Activated CD4-positive, alpha-beta T cell treated with anti-CD3 and anti-CD28 coated beads for 4 hours (primary cell): Measurements from ENCODE around the gene MSANTD4.
"Not testable (repeated sequence)": the region's sequence is repeated elsewhere in the genome, so short reads cannot be mapped to it uniquely, and the experiment has no call there.

Source experiments
- DNase-seq, 2 donors: peaks; one replicate each; pipeline ENCODE4 v3.0.0-alpha.2; 2020

Gene MSANTD4

DNA sequence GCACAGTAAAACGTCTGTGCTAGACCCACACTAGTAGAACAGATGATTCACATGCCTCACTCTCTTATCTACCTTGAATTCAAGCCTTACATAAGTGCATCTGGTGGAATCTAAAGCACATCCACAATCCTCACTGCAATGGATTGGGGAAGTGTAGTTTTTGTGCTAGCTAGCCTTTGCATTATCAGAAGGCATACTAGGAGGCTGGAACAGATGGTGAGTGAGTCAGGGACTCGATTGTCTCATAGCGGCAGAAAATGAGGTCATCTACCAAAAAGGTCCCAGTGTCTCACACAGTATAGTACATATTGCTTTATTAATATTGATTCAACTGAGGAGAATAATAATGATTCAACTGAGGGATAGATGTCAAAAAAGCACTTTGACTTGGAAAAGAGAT, 9.3 kb downstream of the MSANTD4 start:
- no peak for DNase-seq

DNA sequence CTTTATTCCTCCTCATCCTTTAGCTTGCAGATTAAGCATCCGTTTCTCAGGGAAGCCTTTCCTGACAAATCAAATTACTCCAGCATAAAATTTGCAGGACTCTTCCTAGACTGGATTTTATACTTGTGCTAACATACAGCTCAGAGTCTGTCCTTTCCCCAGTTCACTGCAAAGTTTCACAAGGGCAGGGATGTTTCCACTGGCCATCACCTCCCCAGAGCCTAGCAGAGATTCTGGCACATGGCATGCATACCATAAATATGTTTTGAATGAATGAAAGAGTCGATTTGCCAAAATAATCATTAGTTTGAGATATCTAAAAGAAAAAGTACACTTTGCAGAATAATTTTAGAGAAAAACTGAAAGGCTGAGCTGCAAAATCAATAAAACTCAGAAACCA, 10.6 kb downstream of the MSANTD4 start:
- no peak for DNase-seq

DNA sequence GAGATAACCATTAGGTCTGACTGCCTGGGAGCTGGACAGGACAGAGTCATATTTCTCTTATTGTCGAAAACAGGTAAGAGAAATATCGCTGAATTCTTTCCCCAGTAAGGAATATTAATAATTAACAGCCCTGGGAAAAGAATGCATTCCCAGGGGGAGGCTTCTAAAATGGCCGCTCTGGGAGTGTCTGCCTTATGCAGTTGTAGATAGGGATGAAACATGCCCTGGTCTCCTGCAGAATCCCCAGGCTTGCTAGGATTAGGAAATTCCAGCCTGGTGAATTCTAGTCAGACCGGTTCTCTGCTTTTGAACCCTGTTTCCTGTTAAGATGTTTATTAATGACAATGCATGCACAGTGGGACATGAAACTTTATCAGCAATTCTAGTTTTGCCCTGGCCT, 18.9 kb downstream of the MSANTD4 start:
- not testable (repeated sequence) for DNase-seq

GRCh38 chr11:106001304-106002012, 20.6 kb downstream of the MSANTD4 start:
- no peak for DNase-seq

- DNase-seq = no peak
Observed at GRCh38 chr11:105991888-105992287, 30.2 kb downstream of the MSANTD4 start.

DNA sequence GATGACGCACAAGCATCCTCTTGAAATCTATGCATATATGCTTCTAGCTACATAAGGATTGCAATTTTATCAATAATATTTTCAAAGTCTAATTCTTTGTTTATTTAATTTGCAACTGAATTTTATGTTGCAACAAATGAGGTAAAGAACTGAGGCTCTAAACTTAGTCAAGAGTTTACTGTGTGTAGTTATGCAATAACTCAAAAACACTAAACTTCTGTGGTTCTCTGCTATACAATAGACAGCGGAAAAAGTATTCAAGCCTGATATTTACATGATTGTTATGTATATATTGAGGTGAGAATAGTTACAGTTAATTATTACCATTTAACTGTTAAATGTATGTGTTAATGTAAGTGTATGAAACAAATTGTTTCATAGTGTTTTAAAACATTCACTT, 32.9 kb downstream of the MSANTD4 start:
- DNase-seq = no peak

DNA sequence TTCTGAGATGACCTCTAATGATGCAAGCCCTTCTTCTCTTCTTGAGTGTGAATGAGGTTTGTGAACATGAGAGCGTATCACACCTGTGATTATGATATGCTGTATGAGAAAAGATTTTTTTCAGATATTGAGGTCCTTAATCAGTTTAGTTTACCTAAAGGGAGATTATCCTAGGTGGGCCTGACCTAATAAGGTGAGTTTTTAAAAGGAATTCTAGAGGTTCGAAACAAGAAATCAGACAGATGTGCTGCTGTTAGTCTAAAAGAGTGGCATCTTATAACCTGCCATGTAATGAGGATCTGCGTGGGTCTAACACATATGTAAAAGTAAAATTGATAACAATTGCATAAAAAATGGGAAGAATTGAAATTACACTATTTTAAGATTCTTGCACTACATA, 33.8 kb downstream of the MSANTD4 start:
- no peak for DNase-seq

GRCh38 chr11:105986554-105986953, 35.5 kb downstream of the MSANTD4 start:
- no peak for DNase-seq

DNA sequence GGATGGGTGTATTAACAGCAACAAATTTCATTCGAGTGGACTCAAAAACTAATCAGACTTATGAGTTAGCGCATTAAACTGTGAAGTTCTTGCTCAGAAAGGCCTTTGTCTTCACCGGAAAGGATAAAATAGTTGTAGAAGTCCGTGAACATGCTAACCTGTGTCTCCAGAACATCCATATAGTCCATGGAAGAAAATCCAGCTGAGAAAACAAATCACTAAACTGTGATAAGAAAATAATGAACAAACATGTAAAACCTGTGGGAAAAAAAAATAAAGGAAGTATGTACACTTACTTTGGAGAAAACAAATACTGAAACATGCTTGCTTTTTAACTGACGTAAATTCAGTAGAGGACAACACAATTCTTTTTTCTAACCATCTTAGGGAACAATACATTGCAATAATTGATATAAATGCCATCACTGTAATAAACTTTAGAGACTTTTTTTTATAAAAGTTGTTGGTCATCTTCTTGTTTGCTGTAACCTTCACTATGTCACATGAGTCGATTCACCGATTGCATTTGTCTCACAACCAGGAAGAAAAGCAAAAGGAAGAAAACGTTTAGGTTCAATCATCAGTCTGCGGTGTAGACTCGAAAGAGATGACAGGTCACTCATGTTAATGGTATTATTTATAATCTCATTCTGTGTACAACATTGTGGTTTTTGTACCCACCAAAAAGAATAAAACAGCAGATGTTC, 41.9 kb downstream of the MSANTD4 start:
- no peak for DNase-seq

- DNase-seq = no peak
Observed at GRCh38 chr11:105975128-105975527, 46.9 kb downstream of the MSANTD4 start.

GRCh38 chr11:105969756-105970155, 52.3 kb downstream of the MSANTD4 start:
- no peak for DNase-seq

- no peak for DNase-seq
Observed at GRCh38 chr11:105968021-105968697, 53.9 kb downstream of the MSANTD4 start.

- no peak for DNase-seq
Observed at GRCh38 chr11:105960252-105961245, 61.5 kb downstream of the MSANTD4 start.
